Measurements from ENCODE around the gene TRPM8.

DNA sequence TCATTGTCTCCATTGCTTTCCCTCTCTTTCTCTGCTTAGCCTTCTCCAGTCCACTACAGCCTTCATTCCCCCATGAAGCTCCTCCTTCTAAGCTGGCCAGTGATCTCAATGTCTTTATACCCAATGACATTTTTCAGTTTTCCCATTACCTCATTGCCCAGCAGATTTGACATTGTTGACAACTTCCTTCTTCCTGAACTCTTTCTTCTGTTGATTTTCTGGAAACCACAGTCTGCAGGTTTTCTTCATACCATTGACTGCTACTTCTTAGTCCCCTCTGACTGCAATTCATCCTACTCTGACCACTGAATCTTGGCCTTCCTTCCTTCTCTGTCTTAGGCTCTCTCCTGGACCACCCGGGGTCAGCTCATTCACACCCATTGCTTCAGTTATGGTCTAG lies 110.5 kb downstream of the TRPM8 start:
- no peak for TF ChIP-seq CTCF (conservative IDR thresholded peaks at IDR 0.05; ENCODE audit: low read depth in 2 of 2)
- TF ChIP-seq EZH2phosphoT487 (IDR thresholded peaks at IDR 0.05; ENCODE audit: unreplicated experiment): no peak
- TF ChIP-seq ZNF331 (CRISPR knock-in tag; IDR thresholded peaks at IDR 0.05; ENCODE audit: low read depth): no peak
- TF ChIP-seq EZH2 (IDR thresholded peaks at IDR 0.05; ENCODE audit: low read depth, unreplicated experiment): no peak

All from GM23338 (cell line).